GM19025 (cell line): Measurements from ENCODE around the gene PTX3.

Experiments
- ATAC-seq: cut with Tn5 transposase; IDR thresholded peaks from one replicate; pipeline ENCODE4 v1.9.1; 2021; ENCODE audit warnings: mild to moderate bottlenecking, low read depth, moderate library complexity; ENCODE audit not compliant: unreplicated experiment

The PTX3 gene

GRCh38 chr3:157471064-157471463, 34.4 kb downstream of the PTX3 start:
- ATAC-seq: no peak

DNA sequence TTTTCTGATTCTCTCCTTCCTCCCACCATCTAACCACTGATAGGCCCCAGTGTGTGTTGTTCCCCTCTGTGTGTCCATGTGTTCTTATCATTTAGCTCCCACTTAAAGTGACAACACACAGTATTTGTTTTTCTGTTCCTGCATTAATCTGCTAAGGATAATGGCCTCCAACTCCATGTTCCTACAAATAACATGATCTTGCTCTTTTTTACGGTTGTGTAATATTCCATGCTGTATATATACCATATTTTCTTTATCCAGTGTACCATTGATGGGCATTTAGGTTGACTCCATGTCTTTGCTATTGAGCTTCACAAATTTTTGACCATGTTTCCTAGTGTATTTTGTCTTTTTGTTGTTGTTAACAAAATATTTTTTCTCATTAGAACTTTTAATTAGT, 36.0 kb downstream of the PTX3 start:
- ATAC-seq: no peak

DNA sequence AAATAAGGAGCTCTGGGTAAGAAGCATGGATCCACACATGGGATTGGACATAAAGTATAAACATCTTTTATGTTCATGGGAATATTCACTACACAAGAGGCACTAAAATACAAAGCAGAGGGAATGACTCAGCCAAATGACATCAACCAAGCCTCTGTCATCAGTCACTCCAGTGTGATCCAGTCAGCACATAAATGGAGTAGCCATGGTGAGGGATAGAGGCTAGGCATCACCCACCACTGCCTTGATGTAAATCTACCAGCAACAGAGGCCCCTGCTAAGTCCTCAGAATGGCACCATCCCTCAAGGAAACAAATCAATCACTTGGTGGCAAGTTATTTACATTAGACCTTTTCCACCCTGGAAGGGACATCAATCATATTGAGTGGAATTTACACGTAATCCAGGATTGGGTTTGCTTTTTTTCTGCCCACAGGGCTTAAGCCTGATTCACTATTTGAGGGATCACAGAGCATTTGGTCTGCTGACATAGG, 39.3 kb downstream of the PTX3 start:
- ATAC-seq: no peak

DNA sequence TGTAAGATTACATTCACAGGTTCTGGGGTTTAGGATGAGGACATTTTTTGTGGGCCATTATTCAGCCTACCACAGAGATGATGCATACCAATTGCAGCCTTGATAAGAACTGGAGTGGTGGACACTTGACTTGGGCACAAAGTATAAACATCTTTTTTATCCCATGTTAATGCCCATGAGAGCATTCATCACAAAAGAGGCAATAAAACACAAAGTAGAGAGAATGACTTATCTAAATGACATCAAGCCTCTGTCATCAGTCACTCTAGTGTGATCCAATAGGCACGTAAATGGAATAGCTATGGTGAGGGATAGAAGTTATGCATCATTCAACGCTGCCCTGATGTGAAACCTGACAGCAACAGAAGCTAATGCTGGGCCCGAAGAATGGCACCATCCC, 40.8 kb downstream of the PTX3 start:
- no peak for ATAC-seq

DNA sequence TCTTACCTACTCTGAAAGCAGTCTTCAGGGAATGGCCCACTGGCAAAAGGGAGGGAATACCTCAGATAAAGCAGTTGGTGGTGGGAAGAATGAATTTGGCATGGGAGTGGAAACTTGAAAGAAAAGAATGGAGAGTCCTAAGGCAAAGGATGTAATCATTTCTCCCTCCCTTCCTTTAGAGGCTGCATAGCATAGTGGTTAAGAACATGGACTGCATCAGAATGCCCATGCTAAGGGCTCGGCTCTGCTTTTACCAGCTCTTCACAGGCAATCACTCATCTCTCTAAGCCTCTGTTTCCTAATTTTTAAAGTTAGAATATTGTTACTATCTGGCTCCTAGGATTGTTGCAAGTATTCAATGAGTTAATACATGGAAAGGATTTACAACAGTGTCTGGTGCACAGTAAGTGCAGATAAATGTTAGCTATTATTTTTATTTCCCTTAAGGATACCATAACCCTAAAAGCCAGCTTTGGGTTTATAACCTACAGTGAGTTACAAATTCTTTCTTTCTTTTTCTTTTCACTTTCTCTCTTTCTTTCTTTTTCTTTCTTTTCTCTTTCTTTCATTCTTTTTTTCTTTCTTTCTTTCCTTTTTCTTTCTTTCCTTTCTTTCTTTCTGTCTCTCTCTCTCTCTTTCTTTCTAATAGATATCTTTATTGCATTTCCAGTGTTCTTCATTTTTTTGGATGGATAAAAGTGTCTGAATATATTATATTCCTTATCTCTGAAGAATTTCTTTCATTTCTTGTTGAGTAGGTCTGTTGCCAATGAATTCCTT, 43.0 kb downstream of the PTX3 start:
- no peak for ATAC-seq

DNA sequence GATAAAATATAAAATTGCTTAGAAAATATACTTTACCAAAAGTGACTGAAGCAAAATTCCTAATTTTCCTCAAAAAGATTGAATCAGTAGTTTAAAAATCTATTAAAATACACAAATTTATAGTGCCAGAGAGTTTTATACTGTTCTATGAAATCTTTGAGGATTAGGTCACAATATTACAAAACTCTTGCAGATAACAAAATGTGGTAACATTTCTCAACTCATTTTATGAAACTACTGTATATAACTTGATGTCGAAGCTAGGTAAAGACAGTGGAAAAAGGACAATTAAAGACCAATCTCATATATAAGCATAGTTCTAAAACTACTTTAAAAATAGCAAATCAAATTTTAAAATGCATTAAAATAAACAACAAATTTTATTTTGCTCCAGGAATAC, 50.7 kb downstream of the PTX3 start:
- no peak for ATAC-seq

GRCh38 chr3:157488144-157488543, 51.5 kb downstream of the PTX3 start:
- no peak for ATAC-seq

DNA sequence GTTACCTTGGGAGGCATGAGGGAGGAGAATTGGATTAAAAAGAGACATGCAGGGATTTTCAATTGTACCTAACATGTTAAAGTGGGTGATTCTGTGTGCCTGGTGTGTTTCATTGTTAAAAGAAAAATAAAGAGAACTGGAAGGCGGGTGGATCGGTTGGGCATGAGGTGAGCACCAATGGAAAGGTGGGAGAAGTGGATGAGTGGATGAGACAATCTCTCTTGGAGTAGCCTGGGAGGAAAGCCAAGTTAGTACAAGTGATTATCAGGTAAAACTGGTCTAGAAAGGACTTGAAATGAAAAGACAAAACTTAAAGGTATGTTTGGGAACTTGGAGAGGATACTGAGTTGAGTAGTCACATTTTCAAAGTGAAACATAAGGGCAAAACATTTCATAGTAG, 54.5 kb downstream of the PTX3 start:
- no peak for ATAC-seq
